HepG2 (cell line): ENCODE measurements around the gene IQCN. TPM values are rescaled to one million over a fixed set of nuclear protein-coding genes. Genes with fewer than 3 reads are reported as not detected.

Experiments
- ARNT ChIP-seq: fragments of 450-650 bp; IDR thresholded peaks from 2 replicates; pipeline ENCODE4 v1.6.1; 2017
- ARNTL ChIP-seq: sonication (generic); formaldehyde crosslinking; IDR thresholded peaks from 2 replicates; pipeline ENCODE4 v1.4.0; 2020; ENCODE audit warnings: mild to moderate bottlenecking, missing genetic modification reagents
- BCLAF1 ChIP-seq: fragments of 450-650 bp; IDR thresholded peaks from 2 replicates; pipeline ENCODE4 v1.6.1; 2017; ENCODE audit warnings: mild to moderate bottlenecking
- CBFB ChIP-seq: sonication (generic); formaldehyde crosslinking; IDR thresholded peaks from 2 replicates; pipeline ENCODE4 v1.4.0; 2020; ENCODE audit warnings: missing genetic modification reagents
- EZH2 ChIP-seq: conservative IDR thresholded peaks from 2 replicates; pipeline ENCODE4 v1.6.1; 2012; ENCODE audit warnings: mild to moderate bottlenecking, low read depth, low read length, moderate library complexity
- HOXA5 ChIP-seq: sonication (generic); formaldehyde crosslinking; IDR thresholded peaks from 2 replicates; pipeline ENCODE4 v1.4.0; 2020; ENCODE audit warnings: missing genetic modification reagents
- KDM2A ChIP-seq: sonication (generic); formaldehyde crosslinking; IDR thresholded peaks from 2 replicates; pipeline ENCODE4 v1.4.0; 2020; ENCODE audit warnings: low read depth, missing genetic modification reagents, borderline replicate concordance
- KDM5A ChIP-seq: fragments of 200-600 bp; sonication (generic); IDR thresholded peaks from 2 replicates; pipeline ENCODE4 v1.7.0; 2018; ENCODE audit warnings: antibody characterized with exemption, mild to moderate bottlenecking, low read length, borderline replicate concordance
- MTA1 ChIP-seq: sonication (generic); formaldehyde crosslinking; IDR thresholded peaks from 2 replicates; pipeline ENCODE4 v1.4.0; 2020; ENCODE audit warnings: missing genetic modification reagents, mild to moderate bottlenecking, borderline replicate concordance
- MYNN ChIP-seq: sonication (generic); formaldehyde crosslinking; IDR thresholded peaks from 2 replicates; pipeline ENCODE4 v1.4.0; 2020; ENCODE audit warnings: mild to moderate bottlenecking, low read depth, missing genetic modification reagents
- NAIF1 ChIP-seq: sonication (generic); formaldehyde crosslinking; IDR thresholded peaks from 2 replicates; pipeline ENCODE4 v1.5.0; 2020; ENCODE audit warnings: mild to moderate bottlenecking, missing genetic modification reagents, borderline replicate concordance
- NFKBIZ ChIP-seq: IDR thresholded peaks from 2 replicates; pipeline ENCODE4 v1.6.1; 2018; ENCODE audit warnings: missing genetic modification reagents, missing compliant biosample characterization
- PAX8 ChIP-seq: sonication (generic); formaldehyde crosslinking; IDR thresholded peaks from 2 replicates; pipeline ENCODE4 v1.8.0; 2022; ENCODE audit warnings: mild to moderate bottlenecking, missing genetic modification reagents, borderline replicate concordance
- RXRA ChIP-seq: sonication (generic); formaldehyde crosslinking; IDR thresholded peaks from 2 replicates; pipeline ENCODE4 v1.5.1; 2020; ENCODE audit warnings: missing genetic modification reagents
- ZFP41 ChIP-seq: sonication (generic); formaldehyde crosslinking; IDR thresholded peaks from 2 replicates; pipeline ENCODE4 v1.4.0; 2020; ENCODE audit warnings: mild to moderate bottlenecking, missing genetic modification reagents, borderline replicate concordance
- ZNF10 ChIP-seq: sonication (generic); formaldehyde crosslinking; IDR thresholded peaks from 2 replicates; pipeline ENCODE4 v1.4.0; 2020; ENCODE audit warnings: mild to moderate bottlenecking, low read depth, missing genetic modification reagents, borderline replicate concordance
- ZNF17 ChIP-seq: sonication (generic); formaldehyde crosslinking; IDR thresholded peaks from 2 replicates; pipeline ENCODE4 v1.5.0; 2020; ENCODE audit warnings: mild to moderate bottlenecking, missing genetic modification reagents
- ZNF232 ChIP-seq: sonication (generic); formaldehyde crosslinking; IDR thresholded peaks from 2 replicates; pipeline ENCODE4 v1.4.0; 2020; ENCODE audit warnings: missing genetic modification reagents, borderline replicate concordance
- ZNF616 ChIP-seq: sonication (generic); formaldehyde crosslinking; IDR thresholded peaks from 2 replicates; pipeline ENCODE4 v1.5.0; 2020; ENCODE audit warnings: low read depth, mild to moderate bottlenecking, missing genetic modification reagents
- ZNF674 ChIP-seq: sonication (generic); formaldehyde crosslinking; IDR thresholded peaks from 2 replicates; pipeline ENCODE4 v1.5.0; 2020; ENCODE audit warnings: low read depth, mild to moderate bottlenecking, missing genetic modification reagents
- ZNF782 ChIP-seq: sonication (generic); formaldehyde crosslinking; IDR thresholded peaks from 2 replicates; pipeline ENCODE4 v1.4.0; 2020; ENCODE audit warnings: missing genetic modification reagents, mild to moderate bottlenecking, borderline replicate concordance
- polyA plus RNA-seq, 8 experiments: library from polyadenylated mRNA; depleted of rRNA in 3 of 8; stranded (reverse) in 7 of 8; unstranded in 1 of 8; fragments of >200 nt; fragmentation: Illumina TruSeq in 4 of 8; extraction: Trizol in 4 of 8; gene quantifications; 2 replicates each; pipeline versions ENCODE4 v1.2.1 to v1.2.3, GENCODE V29; 2011 to 2016; ENCODE audit warnings: low read depth in 4 of 8, missing spikeins in 1 of 8, mixed read lengths in 1 of 8; ENCODE audit not compliant: insufficient read depth in 1 of 8
- total RNA-seq, 5 experiments: library from RNA; depleted of rRNA; stranded (reverse); fragments of >200 nt; fragmentation: Illumina TruSeq; extraction: Trizol; gene quantifications; 2 replicates each; pipeline ENCODE4 v1.2.3, GENCODE V29; 2016; ENCODE audit warnings: low read depth in 1 of 5
- TF ChIP-seq, protein P1 (sequence below): sonication (generic); formaldehyde crosslinking; IDR thresholded peaks from 2 replicates; pipeline ENCODE4 v1.4.0; 2020; ENCODE audit warnings: mild to moderate bottlenecking, low read depth, missing genetic modification reagents
- TF ChIP-seq, protein P2 (sequence below): sonication (generic); formaldehyde crosslinking; IDR thresholded peaks from 2 replicates; pipeline ENCODE4 v1.8.0; 2022; ENCODE audit warnings: mild to moderate bottlenecking, missing genetic modification reagents, moderate library complexity

IQCN gene
- total and polyA plus RNA-seq, 2 of the 13 experiments (the other 11 are each of a cell fraction or from before 2014, with no cell fraction given): 0.04 to 0.18 TPM

DNA sequence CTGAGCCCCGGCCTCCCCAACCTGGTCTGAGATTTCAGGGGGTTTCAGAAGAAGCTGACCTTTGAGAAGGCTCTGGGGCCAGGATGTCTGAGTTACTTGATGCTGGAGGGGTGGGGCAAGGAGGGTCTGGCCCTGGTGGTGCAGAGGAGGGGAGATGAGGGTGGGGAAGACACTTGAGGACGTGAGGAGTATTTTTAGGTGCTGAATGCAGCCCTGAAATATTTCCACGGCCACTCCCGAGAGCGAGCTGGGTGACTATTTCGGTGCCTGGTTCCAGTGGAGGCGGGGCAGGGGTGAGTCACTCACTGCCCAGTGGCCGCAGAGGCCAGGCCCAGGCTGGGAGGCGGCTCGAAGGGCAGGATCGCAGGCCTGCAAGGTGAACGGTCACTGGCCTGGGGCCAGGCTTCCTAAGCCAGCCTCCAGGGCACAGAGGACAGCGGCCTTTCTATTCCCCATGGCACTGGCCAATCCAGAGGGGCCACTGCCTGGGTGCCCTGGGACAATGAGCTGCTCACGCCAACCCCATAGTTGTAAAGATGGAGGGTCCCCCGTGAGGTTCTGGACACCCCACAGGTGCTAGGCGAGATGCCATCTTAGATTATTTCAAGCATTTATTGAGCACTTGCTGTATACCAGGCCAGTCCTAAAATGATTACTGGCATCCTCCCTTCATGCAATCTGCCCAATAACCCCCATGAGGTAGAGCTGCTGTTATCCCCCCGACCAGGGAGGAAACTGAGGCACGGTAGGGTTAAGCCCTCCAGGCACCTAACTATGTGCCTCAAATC is 26.9 kb upstream of the IQCN start (continued):
- TF ChIP-seq BCLAF1 (no peak), ZNF232 (CRISPR knock-in tag) (peak; percentile 62; the same call in 1 of the 2 replicates), ARNT (no peak), PAX8 (CRISPR knock-in tag) (no peak), ZNF10 (no peak), KDM5A (no peak), HOXA5 (CRISPR knock-in tag) (no peak), NFKBIZ (CRISPR knock-in tag) (no peak), ARNTL (CRISPR knock-in tag) (no peak), CBFB (no peak), MYNN (CRISPR knock-in tag) (no peak), ZNF674 (CRISPR knock-in tag) (no peak), ZNF17 (CRISPR knock-in tag) (no peak), KDM2A (CRISPR knock-in tag) (peak; percentile 57; the same call in 1 of the 2 replicates), ZFP41 (no peak), NAIF1 (CRISPR knock-in tag) (no peak), EZH2 (no peak), MTA1 (CRISPR knock-in tag) (no peak), ZNF782 (CRISPR knock-in tag) (no peak), ZNF616 (CRISPR knock-in tag) (no peak), RXRA (CRISPR knock-in tag) (peak; percentile 58; the same call in 1 of the 2 replicates)
- TF ChIP-seq, protein P1, sequence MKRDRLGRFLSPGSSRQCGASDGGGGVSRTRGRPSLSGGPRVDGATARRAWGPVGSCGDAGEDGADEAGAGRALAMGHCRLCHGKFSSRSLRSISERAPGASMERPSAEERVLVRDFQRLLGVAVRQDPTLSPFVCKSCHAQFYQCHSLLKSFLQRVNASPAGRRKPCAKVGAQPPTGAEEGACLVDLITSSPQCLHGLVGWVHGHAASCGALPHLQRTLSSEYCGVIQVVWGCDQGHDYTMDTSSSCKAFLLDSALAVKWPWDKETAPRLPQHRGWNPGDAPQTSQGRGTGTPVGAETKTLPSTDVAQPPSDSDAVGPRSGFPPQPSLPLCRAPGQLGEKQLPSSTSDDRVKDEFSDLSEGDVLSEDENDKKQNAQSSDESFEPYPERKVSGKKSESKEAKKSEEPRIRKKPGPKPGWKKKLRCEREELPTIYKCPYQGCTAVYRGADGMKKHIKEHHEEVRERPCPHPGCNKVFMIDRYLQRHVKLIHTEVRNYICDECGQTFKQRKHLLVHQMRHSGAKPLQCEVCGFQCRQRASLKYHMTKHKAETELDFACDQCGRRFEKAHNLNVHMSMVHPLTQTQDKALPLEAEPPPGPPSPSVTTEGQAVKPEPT (CRISPR knock-in tag): no peak
- TF ChIP-seq, protein P2, sequence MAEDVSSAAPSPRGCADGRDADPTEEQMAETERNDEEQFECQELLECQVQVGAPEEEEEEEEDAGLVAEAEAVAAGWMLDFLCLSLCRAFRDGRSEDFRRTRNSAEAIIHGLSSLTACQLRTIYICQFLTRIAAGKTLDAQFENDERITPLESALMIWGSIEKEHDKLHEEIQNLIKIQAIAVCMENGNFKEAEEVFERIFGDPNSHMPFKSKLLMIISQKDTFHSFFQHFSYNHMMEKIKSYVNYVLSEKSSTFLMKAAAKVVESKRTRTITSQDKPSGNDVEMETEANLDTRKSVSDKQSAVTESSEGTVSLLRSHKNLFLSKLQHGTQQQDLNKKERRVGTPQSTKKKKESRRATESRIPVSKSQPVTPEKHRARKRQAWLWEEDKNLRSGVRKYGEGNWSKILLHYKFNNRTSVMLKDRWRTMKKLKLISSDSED: no peak
